Measurements from ENCODE around the gene FILIP1L. TPM values are rescaled to one million over a fixed set of nuclear protein-coding genes. Genes with fewer than 3 reads are reported as not detected.

The FILIP1L gene
- total RNA-seq, 1 donor from 2014 or later: 19.1 TPM

DNA sequence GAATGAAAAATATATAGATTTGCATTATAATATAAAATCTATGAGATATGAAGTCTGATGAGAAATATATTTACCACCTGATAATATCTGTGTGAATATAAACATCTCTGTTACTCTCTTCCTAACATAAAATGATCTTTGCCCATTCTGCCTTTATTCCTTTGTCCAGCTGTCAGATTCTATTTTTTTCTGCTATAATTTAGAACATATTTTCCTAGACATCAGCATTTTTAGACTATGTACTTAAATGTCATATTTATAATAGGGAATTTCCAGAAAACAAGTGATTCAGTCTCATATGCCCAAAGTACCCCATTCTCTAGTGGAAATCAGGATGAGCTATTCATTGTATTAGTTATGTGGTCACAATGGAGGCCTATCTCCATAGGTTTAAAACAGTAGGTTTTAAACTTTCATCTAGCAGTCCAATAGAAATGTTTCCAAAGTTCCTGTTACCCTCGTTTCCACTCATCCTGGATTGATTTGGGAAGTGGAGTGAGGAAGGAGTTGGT is 83.3 kb downstream of the FILIP1L start:
- H3K27me3 Mint-ChIP-seq (ENCODE audit: unreplicated experiment): no peaks in the 10 kb centered on the region

DNA sequence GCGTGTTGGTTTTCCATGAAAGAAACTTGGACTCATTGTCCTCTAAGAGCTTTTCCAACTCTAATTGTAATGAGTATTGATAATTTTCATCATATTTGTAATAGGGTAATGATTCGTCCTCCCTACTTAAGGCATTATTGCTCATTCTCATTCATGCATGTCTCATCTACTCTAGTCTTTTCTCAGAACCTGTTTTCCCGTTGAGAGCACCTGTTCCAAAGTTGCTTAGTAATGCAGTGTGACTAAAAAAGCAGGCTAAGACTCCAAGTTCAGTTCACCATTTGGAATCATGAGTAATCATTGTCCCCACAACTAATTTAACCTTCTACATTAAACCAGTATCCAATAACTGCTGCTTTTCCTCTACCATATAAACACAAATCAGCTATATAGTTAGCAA is 84.0 kb downstream of the FILIP1L start:
- H3K27me3 Mint-ChIP-seq (ENCODE audit: unreplicated experiment): no peaks in the 10 kb centered on the region
- H3K27ac Mint-ChIP-seq (ENCODE audit: unreplicated experiment): no peak overlapping the region
- TF ChIP-seq, protein P1, sequence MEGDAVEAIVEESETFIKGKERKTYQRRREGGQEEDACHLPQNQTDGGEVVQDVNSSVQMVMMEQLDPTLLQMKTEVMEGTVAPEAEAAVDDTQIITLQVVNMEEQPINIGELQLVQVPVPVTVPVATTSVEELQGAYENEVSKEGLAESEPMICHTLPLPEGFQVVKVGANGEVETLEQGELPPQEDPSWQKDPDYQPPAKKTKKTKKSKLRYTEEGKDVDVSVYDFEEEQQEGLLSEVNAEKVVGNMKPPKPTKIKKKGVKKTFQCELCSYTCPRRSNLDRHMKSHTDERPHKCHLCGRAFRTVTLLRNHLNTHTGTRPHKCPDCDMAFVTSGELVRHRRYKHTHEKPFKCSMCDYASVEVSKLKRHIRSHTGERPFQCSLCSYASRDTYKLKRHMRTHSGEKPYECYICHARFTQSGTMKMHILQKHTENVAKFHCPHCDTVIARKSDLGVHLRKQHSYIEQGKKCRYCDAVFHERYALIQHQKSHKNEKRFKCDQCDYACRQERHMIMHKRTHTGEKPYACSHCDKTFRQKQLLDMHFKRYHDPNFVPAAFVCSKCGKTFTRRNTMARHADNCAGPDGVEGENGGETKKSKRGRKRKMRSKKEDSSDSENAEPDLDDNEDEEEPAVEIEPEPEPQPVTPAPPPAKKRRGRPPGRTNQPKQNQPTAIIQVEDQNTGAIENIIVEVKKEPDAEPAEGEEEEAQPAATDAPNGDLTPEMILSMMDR (IDR thresholded peaks at IDR 0.05; ENCODE audit: unreplicated experiment): no peak
- no peaks in the 10 kb centered on the region for H3K36me3 Mint-ChIP-seq (ENCODE audit: low read depth, unreplicated experiment)
- no peaks in the 10 kb centered on the region for H3K9me3 Mint-ChIP-seq (ENCODE audit: unreplicated experiment)
- no peak overlapping the region for H3K4me3 Mint-ChIP-seq (ENCODE audit: unreplicated experiment)
- H3K4me1 Mint-ChIP-seq (ENCODE audit: unreplicated experiment): no peaks in the 10 kb centered on the region
- DNase-seq (ENCODE audit: low spot score): no peak

More for the DNA sequence above, 83.3 kb downstream of the FILIP1L start:
- TF ChIP-seq, protein P1 (IDR thresholded peaks at IDR 0.05; ENCODE audit: unreplicated experiment): no peak
- H3K9me3 Mint-ChIP-seq (ENCODE audit: unreplicated experiment): no peaks in the 10 kb centered on the region
- H3K36me3 Mint-ChIP-seq (ENCODE audit: low read depth, unreplicated experiment): no peaks in the 10 kb centered on the region
- H3K27ac Mint-ChIP-seq (ENCODE audit: unreplicated experiment): no peak overlapping the region
- no peaks in the 10 kb centered on the region for H3K4me1 Mint-ChIP-seq (ENCODE audit: unreplicated experiment)
- H3K4me3 Mint-ChIP-seq (ENCODE audit: unreplicated experiment): no peak overlapping the region
- DNase-seq (ENCODE audit: low spot score): no peak

DNA sequence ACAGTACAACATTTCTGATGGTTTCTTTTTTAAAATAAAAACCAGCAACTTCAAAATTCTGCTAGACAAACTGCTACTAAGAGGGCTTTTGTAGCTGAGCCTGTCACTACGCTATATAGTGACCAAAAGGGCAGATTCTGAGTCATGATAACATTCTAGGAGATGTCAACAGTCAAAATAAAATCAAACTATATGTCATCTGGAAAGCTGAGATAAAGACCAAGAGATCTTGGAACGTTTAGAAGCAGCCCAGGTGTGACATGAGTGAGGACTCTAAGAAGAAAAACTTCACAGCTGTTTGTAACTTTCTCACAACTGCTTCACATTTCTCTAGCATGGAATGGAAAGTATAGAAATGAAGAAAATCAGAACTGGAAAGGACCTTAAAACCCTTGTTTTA is 84.6 kb downstream of the FILIP1L start:
- Mint-ChIP-seq H3K4me1 (ENCODE audit: unreplicated experiment) (no peaks in the 10 kb centered on the region), H3K9me3 (ENCODE audit: unreplicated experiment) (no peaks in the 10 kb centered on the region), H3K36me3 (ENCODE audit: low read depth, unreplicated experiment) (no peaks in the 10 kb centered on the region), H3K27me3 (ENCODE audit: unreplicated experiment) (no peaks in the 10 kb centered on the region), H3K27ac (ENCODE audit: unreplicated experiment) (no peak overlapping the region), H3K4me3 (ENCODE audit: unreplicated experiment) (no peak overlapping the region)
- DNase-seq (ENCODE audit: low spot score): no peak
- TF ChIP-seq, protein P1 (IDR thresholded peaks at IDR 0.05; ENCODE audit: unreplicated experiment): no peak

DNA sequence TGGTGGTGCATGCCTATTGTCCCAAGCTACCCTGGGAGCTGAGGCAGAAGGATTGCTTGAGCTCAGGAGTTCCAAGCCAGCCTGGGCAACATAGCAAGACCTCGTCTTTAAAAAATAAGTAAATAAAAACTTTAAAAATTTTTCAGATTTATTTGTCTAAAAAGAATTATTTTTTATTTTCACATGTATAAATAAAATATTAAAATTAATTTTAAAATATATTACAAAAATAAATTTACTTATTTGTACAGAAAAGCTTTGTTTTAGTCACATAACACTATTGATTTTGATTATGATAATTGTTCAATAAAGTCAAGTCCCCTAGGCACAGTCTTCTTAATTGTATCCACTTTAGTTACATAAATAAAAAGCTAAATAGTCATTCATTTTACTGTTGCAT is 85.2 kb downstream of the FILIP1L start:
- TF ChIP-seq, protein P1 (IDR thresholded peaks at IDR 0.05; ENCODE audit: unreplicated experiment): no peak
- Mint-ChIP-seq H3K9me3 (ENCODE audit: unreplicated experiment) (no peaks in the 10 kb centered on the region), H3K4me1 (ENCODE audit: unreplicated experiment) (no peaks in the 10 kb centered on the region), H3K4me3 (ENCODE audit: unreplicated experiment) (no peak overlapping the region), H3K36me3 (ENCODE audit: low read depth, unreplicated experiment) (no peaks in the 10 kb centered on the region), H3K27ac (ENCODE audit: unreplicated experiment) (no peak overlapping the region), H3K27me3 (ENCODE audit: unreplicated experiment) (no peaks in the 10 kb centered on the region)
- DNase-seq (ENCODE audit: low spot score): no peak

DNA sequence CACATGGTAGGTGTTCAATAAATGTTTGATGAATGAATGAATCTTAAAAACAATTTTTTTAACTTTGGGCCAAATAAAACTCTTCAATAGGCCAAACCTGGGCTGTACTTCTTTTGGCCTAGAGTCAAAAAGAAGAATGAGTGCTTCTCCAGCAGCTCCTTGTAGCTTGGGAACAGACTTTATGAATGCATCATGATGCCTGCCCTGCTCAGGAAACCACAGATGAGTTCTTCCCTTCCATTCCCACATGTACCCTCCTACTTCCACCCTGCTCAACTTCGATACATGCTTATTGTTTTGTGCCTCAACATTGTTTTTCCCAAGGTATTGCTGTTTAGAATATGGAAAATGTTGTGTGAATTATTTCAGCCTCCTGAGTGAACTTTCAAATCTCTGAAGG is 87.0 kb downstream of the FILIP1L start:
- Mint-ChIP-seq H3K4me3 (ENCODE audit: unreplicated experiment) (no peak overlapping the region), H3K27me3 (ENCODE audit: unreplicated experiment) (no peaks in the 10 kb centered on the region), H3K27ac (ENCODE audit: unreplicated experiment) (no peak overlapping the region), H3K4me1 (ENCODE audit: unreplicated experiment) (no peaks in the 10 kb centered on the region), H3K9me3 (ENCODE audit: unreplicated experiment) (no peaks in the 10 kb centered on the region), H3K36me3 (ENCODE audit: low read depth, unreplicated experiment) (no peaks in the 10 kb centered on the region)
- TF ChIP-seq, protein P1 (IDR thresholded peaks at IDR 0.05; ENCODE audit: unreplicated experiment): no peak
- no peak for DNase-seq (ENCODE audit: low spot score)

All from endothelial cell (in vitro differentiated cells).